SU-DHL-6 (cell line): ENCODE data around the gene JMJD4.

Source experiments
- H2AFZ ChIP-seq: fragments of 200-600 bp; sonication (generic); 2 replicates; pipeline ENCODE4 v1.6.1; 2014; ENCODE audit warnings: low read depth, mild to moderate bottlenecking, moderate library complexity, mixed read lengths, antibody characterized with exemption, low read length; ENCODE audit not compliant: severe bottlenecking
- H3F3A ChIP-seq: fragments of 200-600 bp; shearing (Covaris generic); 2 replicates; pipeline ENCODE4 v1.6.0; 2016; ENCODE audit warnings: antibody characterized with exemption, mild to moderate bottlenecking; ENCODE audit not compliant: insufficient read depth
- H3K27ac ChIP-seq: fragments of 200-600 bp; sonication (generic); 2 replicates; pipeline ENCODE4 v1.5.1; 2016; ENCODE audit warnings: low read depth, mild to moderate bottlenecking, low read length, moderate library complexity, mixed read lengths
- H3K27me3 ChIP-seq: fragments of 200-600 bp; sonication (generic), shearing (Covaris generic); 2 replicates; pipeline ENCODE4 v1.6.0; 2014; ENCODE audit warnings: mild to moderate bottlenecking, low read length
- H3K36me3 ChIP-seq: fragments of 200-600 bp; sonication (generic); 2 replicates; pipeline ENCODE4 v1.6.1; 2014; ENCODE audit warnings: mild to moderate bottlenecking, low read length, mixed read lengths
- H3K4me2 ChIP-seq: fragments of 300-600, 200-600 bp; shearing (Covaris generic), sonication (generic); 2 replicates; pipeline ENCODE4 v1.6.0; 2014; ENCODE audit warnings: low read length, low read depth, mild to moderate bottlenecking; ENCODE audit not compliant: poor library complexity, severe bottlenecking
- H3K4me3 ChIP-seq: fragments of 200-600 bp; sonication (generic); 2 replicates; pipeline ENCODE4 v1.5.1; 2014; ENCODE audit warnings: antibody characterized with exemption, low read length, mild to moderate bottlenecking, mixed read lengths; ENCODE audit not compliant: insufficient read depth, poor library complexity, severe bottlenecking
- H3K79me2 ChIP-seq: fragments of 200-600 bp; sonication (generic); 2 replicates; pipeline ENCODE4 v1.6.1; 2014; ENCODE audit warnings: mild to moderate bottlenecking, low read length, moderate library complexity; ENCODE audit not compliant: insufficient read depth
- H3K9ac ChIP-seq: fragments of 200-600 bp; sonication (generic); 2 replicates; pipeline ENCODE4 v1.7.0; 2014; ENCODE audit warnings: mild to moderate bottlenecking, low read length
- H3K9me2 ChIP-seq: fragments of 200-600 bp; sonication (generic); replicated peaks from 2 replicates; pipeline ENCODE4 v1.6.1; 2014; ENCODE audit warnings: low read length; ENCODE audit not compliant: insufficient read depth
- H3K9me3 ChIP-seq: fragments of 200-600 bp; sonication (generic); 2 replicates; pipeline ENCODE4 v1.6.1; 2014; ENCODE audit warnings: low read length, mixed read lengths; ENCODE audit not compliant: insufficient read depth
- H4K20me1 ChIP-seq: fragments of 200-600 bp; sonication (generic); 2 replicates; pipeline ENCODE4 v1.6.1; 2014; ENCODE audit warnings: low read depth, mild to moderate bottlenecking, antibody characterized with exemption, low read length, moderate library complexity, mixed read lengths
- CTCF ChIP-seq: fragments of 200-600 bp; sonication (generic); IDR thresholded peaks from one replicate; pipeline ENCODE4 v1.5.1; 2017; ENCODE audit warnings: antibody characterized with exemption, mild to moderate bottlenecking, low read length, moderate library complexity; ENCODE audit not compliant: insufficient read depth, poor library complexity, severe bottlenecking
- EZH2phosphoT487 ChIP-seq: fragments of 200-600 bp; sonication (generic), shearing (Covaris generic); conservative IDR thresholded peaks from 2 replicates; pipeline ENCODE4 v1.6.1; 2018; ENCODE audit warnings: mild to moderate bottlenecking, antibody characterized with exemption, low read length, moderate library complexity, mixed read lengths

JMJD4 gene

DNA sequence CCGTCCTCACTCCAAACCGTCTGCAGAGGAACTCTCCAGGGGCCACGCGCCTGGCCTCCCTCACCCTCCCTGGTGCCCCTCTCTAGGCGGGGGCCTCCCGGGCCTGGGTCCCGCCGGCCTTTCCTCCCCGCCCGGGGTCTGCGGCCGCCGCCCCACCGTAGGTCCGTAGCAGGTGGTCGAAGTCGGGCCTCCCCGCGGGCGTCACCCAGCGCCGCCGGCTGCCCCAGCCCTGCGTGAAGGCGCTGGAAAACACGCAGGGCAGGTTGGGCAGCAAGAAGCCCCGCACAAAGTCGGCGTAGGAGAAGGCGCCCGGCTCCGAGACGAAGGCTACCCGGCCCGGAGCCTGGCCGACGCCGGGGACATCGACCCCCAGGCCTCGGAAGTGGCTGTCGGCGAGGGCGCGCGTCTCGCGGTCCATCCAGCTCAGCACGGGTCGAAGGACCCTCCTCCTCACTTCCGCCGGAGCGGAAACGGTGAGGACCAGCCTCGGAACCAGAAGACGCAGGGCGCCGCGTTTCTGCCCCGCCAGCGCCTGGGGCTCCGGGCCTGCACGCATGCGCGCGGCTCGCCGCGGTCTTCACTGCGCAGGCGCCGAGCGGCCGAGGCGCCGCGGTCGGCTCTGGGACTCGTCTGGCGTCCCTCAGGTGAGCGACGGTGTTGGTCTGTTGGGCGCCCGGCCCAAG is at the start of gene JMJD4, which contains the start of gene SNAP47:
TSS of gene JMJD4 (minus strand) at position 447 of the 683 bp plus-strand sequence. CDS start at position 418, 29 bp downstream.
TSS of gene SNAP47 (plus strand) at position 580 of the 683 bp plus-strand sequence. CDS start 12,302 bp downstream, outside the sequence.
- no peaks in the 10 kb centered on the region for H3K9me3 ChIP-seq
- peak within 1 kb of the TSS; percentile 47 for H3K27ac ChIP-seq
- H3K9ac ChIP-seq: peak within 1 kb of the TSS; percentile 94
- H3K36me3 ChIP-seq: no peaks in the 10 kb centered on the region
- H2AFZ ChIP-seq: peak within 1 kb of the TSS; percentile 95
- no peaks in the 10 kb centered on the region for H3K27me3 ChIP-seq
- peaks cover 3% of the 10 kb centered on the region; the same call in 1 of the 2 replicates for H4K20me1 ChIP-seq
- peaks cover 59% of the 10 kb centered on the region for H3K79me2 ChIP-seq
- TF ChIP-seq CTCF (no peak), EZH2phosphoT487 (no peak)
- no peaks in the 10 kb centered on the region for H3K9me2 ChIP-seq
- H3K4me3 ChIP-seq: peak within 1 kb of the TSS; percentile 95
- peak within 1 kb of the TSS; percentile 89 for H3K4me2 ChIP-seq
- H3F3A ChIP-seq: peaks cover 2% of the 10 kb centered on the region; the same call in 1 of the 2 replicates

DNA sequence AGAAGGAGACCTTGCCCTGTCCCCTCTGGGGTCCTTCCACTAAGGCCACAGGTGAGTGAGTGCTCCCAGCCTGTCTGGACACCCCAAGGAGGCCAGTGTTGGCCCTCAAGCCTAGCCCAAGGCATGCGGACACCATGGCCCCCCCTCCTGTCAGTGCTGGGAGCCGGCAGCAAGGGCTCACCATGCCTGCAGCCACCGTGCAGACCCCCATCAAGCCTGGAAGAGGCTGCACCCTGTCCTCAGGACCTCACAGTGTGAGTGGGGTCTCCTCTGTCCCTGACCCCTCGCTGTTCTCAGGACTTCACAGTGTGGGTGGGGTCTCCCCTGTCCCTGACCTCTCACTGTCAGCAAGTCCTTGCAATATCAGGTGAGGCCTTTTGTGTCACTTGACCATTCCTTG is 47.1 kb upstream of the JMJD4 start:
- H3K79me2 ChIP-seq: no peaks in the 10 kb centered on the region
- H3K9me3 ChIP-seq: no peaks in the 10 kb centered on the region

GRCh38 chr1:227781314-227781930 is 46.3 kb upstream of the JMJD4 start:
- H3F3A ChIP-seq: no peaks in the 10 kb centered on the region
- H3K9ac ChIP-seq: no peak overlapping the region
- H3K9me3 ChIP-seq: no peaks in the 10 kb centered on the region
- no peak overlapping the region for H3K27ac ChIP-seq
- no peak for TF ChIP-seq CTCF
- no peaks in the 10 kb centered on the region for H3K27me3 ChIP-seq
- no peak overlapping the region for H2AFZ ChIP-seq
- no peak overlapping the region for H3K4me3 ChIP-seq
- H3K36me3 ChIP-seq: no peaks in the 10 kb centered on the region
- H4K20me1 ChIP-seq: no peaks in the 10 kb centered on the region
- H3K9me2 ChIP-seq: no peaks in the 10 kb centered on the region
- H3K4me2 ChIP-seq: no peak overlapping the region
- H3K79me2 ChIP-seq: no peaks in the 10 kb centered on the region

More for the DNA sequence above, 47.1 kb upstream of the JMJD4 start:
- Histone ChIP-seq H3K27ac (no peak overlapping the region), H3F3A (no peaks in the 10 kb centered on the region), H3K9ac (no peak overlapping the region), H3K4me2 (no peak overlapping the region), H3K4me3 (no peak overlapping the region), H3K36me3 (no peaks in the 10 kb centered on the region), H3K9me2 (no peaks in the 10 kb centered on the region), H4K20me1 (no peaks in the 10 kb centered on the region), H3K27me3 (no peaks in the 10 kb centered on the region), H2AFZ (no peak overlapping the region)
- TF ChIP-seq EZH2phosphoT487 (no peak), CTCF (no peak)
